B cell (primary cell): Measurements from ENCODE around the gene KLHL1. TPM values are rescaled to one million over a fixed set of nuclear protein-coding genes. Genes with fewer than 3 reads are reported as not detected.
"Not testable (repeated sequence)": the region's sequence is repeated elsewhere in the genome, so short reads cannot be mapped to it uniquely, and the experiment has no call there.

Experiments used
- ATAC-seq: fragments of 200-7000 bp; cut with Tn5 transposase; one replicate; pipeline ENCODE4 v1.10.0; 2021; ENCODE audit warnings: low read depth, mild to moderate bottlenecking, moderate number of reproducible peaks, moderate library complexity
- CTCF ChIA-PET: fragments of 350-600 bp; sonication (Branson Sonifier 250); formaldehyde crosslinking; loops from one replicate; lab custom pipeline; 2021; ENCODE audit warnings: antibody characterized with exemption, inconsistent platforms; lab: Charles Lee
- POLR2A ChIA-PET: fragments of 350-600 bp; sonication (Branson Sonifier 250); formaldehyde crosslinking; loops from one replicate; lab custom pipeline; 2021; ENCODE audit warnings: antibody characterized with exemption; lab: Charles Lee
- DNase-seq: peaks from one replicate; pipeline ENCODE4 v3.0.0; 2013
- H2AFZ ChIP-seq: 2 replicates; pipeline ENCODE4 v1.6.1; 2012; ENCODE audit warnings: mild to moderate bottlenecking, low read depth, low read length; ENCODE audit not compliant: insufficient read depth, poor library complexity, severe bottlenecking
- H3K27ac ChIP-seq, 2 donors: 1 replicate in 1 of 2; 2 replicates in 1 of 2; pipeline ENCODE4 v1.5.1; 2012 to 2013; ENCODE audit warnings: low read length in 2 of 2, mild to moderate bottlenecking in 2 of 2, moderate library complexity in 1 of 2
- H3K27me3 ChIP-seq, 4 experiments: fragments of 200-600 bp in 1 of 4; sonication (generic) in 1 of 4; replicated peaks in 1 of 4; 1 replicate in 2 of 4; 2 replicates in 2 of 4; pipeline versions ENCODE4 v1.6.1 to v1.7.0; 2013 to 2016; ENCODE audit warnings: low read length in 3 of 4, mild to moderate bottlenecking in 2 of 4, mixed read lengths in 1 of 4, moderate library complexity in 1 of 4; ENCODE audit not compliant: insufficient read depth in 4 of 4, control insufficient read depth in 3 of 4; ENCODE audit errors: control extremely low read depth in 1 of 4
- H3K36me3 ChIP-seq, 2 experiments: replicated peaks in 1 of 2; 1 replicate in 1 of 2; 2 replicates in 1 of 2; pipeline versions ENCODE4 v1.6.1 to v1.7.1; 2013; ENCODE audit warnings: low read length in 1 of 2; ENCODE audit not compliant: insufficient read depth in 2 of 2, control insufficient read depth in 1 of 2; ENCODE audit errors: control extremely low read depth in 1 of 2, extremely low read depth in 1 of 2
- H3K4me1 ChIP-seq, 2 donors: fragments of 200-600 bp in 1 of 2; sonication (generic) in 1 of 2; 1 replicate in 1 of 2; 2 replicates in 1 of 2; pipeline versions ENCODE4 v1.5.1 to v1.6.1; 2013 to 2017; ENCODE audit warnings: low read length in 2 of 2; ENCODE audit not compliant: control insufficient read depth in 2 of 2, insufficient read depth in 2 of 2
- H3K4me2 ChIP-seq: replicated peaks from 2 replicates; pipeline ENCODE3; 2012; ENCODE audit warnings: mild to moderate bottlenecking, low read depth, low read length; ENCODE audit not compliant: poor library complexity, severe bottlenecking
- H3K4me3 ChIP-seq, 5 experiments: fragments of 200-600 bp in 1 of 5; sonication (generic) in 1 of 5; 1 replicate in 3 of 5; 2 replicates in 2 of 5; pipeline versions ENCODE4 v1.5.1 to v1.7.0; 2011 to 2016; ENCODE audit warnings: low read length in 4 of 5, mild to moderate bottlenecking in 4 of 5, low read depth in 2 of 5, control low read depth in 1 of 5, moderate library complexity in 1 of 5; ENCODE audit not compliant: insufficient read depth in 1 of 5; ENCODE audit errors: control extremely low read depth in 1 of 5, extremely low read depth in 1 of 5
- H3K79me2 ChIP-seq: fragments of 200-600 bp; sonication (generic); one replicate; pipeline ENCODE4 v1.6.0; 2016; ENCODE audit warnings: low read length; ENCODE audit not compliant: control insufficient read depth, insufficient read depth
- H3K9ac ChIP-seq: fragments of 200-600 bp; sonication (generic); 2 replicates; pipeline ENCODE4 v1.6.1; 2017; ENCODE audit warnings: mild to moderate bottlenecking, low read length, moderate library complexity
- H3K9me3 ChIP-seq, 3 donors: one replicate each; pipeline versions ENCODE4 v1.6.1 to v1.7.1; 2013; ENCODE audit warnings: low read length in 2 of 3; ENCODE audit not compliant: control insufficient read depth in 2 of 3, insufficient read depth in 1 of 3; ENCODE audit errors: control extremely low read depth in 1 of 3
- H4K20me1 ChIP-seq: 2 replicates; pipeline ENCODE4 v1.6.0; 2012; ENCODE audit warnings: mild to moderate bottlenecking, low read length; ENCODE audit not compliant: insufficient read depth, control insufficient read depth, poor library complexity, severe bottlenecking
- H3K27ac Mint-ChIP-seq: one replicate; pipeline ENCODE4 v1.8.0; 2021; ENCODE audit warnings: mixed read lengths
- H3K27me3 Mint-ChIP-seq: one replicate; pipeline ENCODE4 v1.8.0; 2021; ENCODE audit warnings: mixed read lengths
- H3K4me1 Mint-ChIP-seq: one replicate; pipeline ENCODE4 v1.8.0; 2021; ENCODE audit warnings: mixed read lengths
- H3K4me3 Mint-ChIP-seq: one replicate; pipeline ENCODE4 v1.8.0; 2021; ENCODE audit warnings: mixed read lengths
- H3K9me3 Mint-ChIP-seq: one replicate; pipeline ENCODE4 v1.8.0; 2022; ENCODE audit warnings: mixed read lengths; ENCODE audit not compliant: insufficient read depth
- CTCF ChIP-seq: fragments of 200-600 bp; IDR thresholded peaks from one replicate; pipeline ENCODE4 v1.8.0; 2022; ENCODE audit warnings: antibody characterized with exemption, mild to moderate bottlenecking
- EZH2 ChIP-seq: IDR thresholded peaks from 2 replicates; pipeline ENCODE4 v1.6.1; 2012; ENCODE audit warnings: borderline replicate concordance, low read depth, mild to moderate bottlenecking, moderate library complexity, low read length; ENCODE audit not compliant: insufficient read depth, poor library complexity, severe bottlenecking
- WGBS: methylation state at CpG from one replicate; pipeline ENCODE4 v1.1.5; 2013; ENCODE audit warnings: missing lambda C conversion rate; ENCODE audit not compliant: insufficient coverage; 5-methylcytosine and 5-hydroxymethylcytosine counted together
- intact Hi-C: fragments of 100-400 bp; cut with micrococcal nuclease; formaldehyde crosslinking; loops from one replicate; pipeline ENCODE4 v1.10.0; 2022
- polyA minus RNA-seq: library from RNA; depleted of rRNA, polyadenylated mRNA; stranded (reverse); fragments of >200 nt; gene quantifications from 2 replicates; pipeline ENCODE4 v1.2.3, GENCODE V29; 2012
- polyA plus RNA-seq: library from polyadenylated mRNA; depleted of rRNA; stranded (reverse); fragments of >200 nt; gene quantifications from 2 replicates; pipeline ENCODE4 v1.2.3, GENCODE V29; 2012
- total RNA-seq, 2 donors: library from RNA; stranded (reverse); fragments of 120-200 nt in 1 of 2; gene quantifications; 1 replicate in 1 of 2; 2 replicates in 1 of 2; pipeline versions ENCODE4 v1.2.3 to v1.2.4, GENCODE V29; 2013 to 2022

KLHL1 gene
- total RNA-seq (not detected in 2 replicates), polyA plus RNA-seq (not detected in 2 replicates), polyA minus RNA-seq (not detected in 2 replicates)
- not detected for total RNA-seq (2013)

GRCh38 chr13:70108356-70109105, at the start of gene KLHL1:
Gene KLHL1, minus strand, starts transcription at chr13:70108452. Its CDS starts 753 bp downstream, at chr13:70107699.
- H3K4me3 ChIP-seq = no peak within 1 kb of the TSS
- H3K9ac ChIP-seq = no peak within 1 kb of the TSS
- H3K9me3 Mint-ChIP-seq = no peaks in the 10 kb centered on the region
- intact Hi-C loops = no loop called here
- H3K27ac ChIP-seq = no peak within 1 kb of the TSS
- CTCF ChIA-PET = no interaction called here
- ATAC-seq (no peak), DNase-seq (no peak)
- no peaks in the 10 kb centered on the region for H3K27me3 ChIP-seq
- no peaks in the 10 kb centered on the region for H3K36me3 ChIP-seq
- peaks cover 0 to 11% (median 0%) of the 10 kb centered on the region in 3 donors for H3K9me3 ChIP-seq
- POLR2A ChIA-PET = no interaction called here
- no peak within 1 kb of the TSS for H3K4me2 ChIP-seq
- no peak within 1 kb of the TSS for H3K4me3 Mint-ChIP-seq
- H4K20me1 ChIP-seq = no peaks in the 10 kb centered on the region
- no peaks in the 10 kb centered on the region for H3K4me1 ChIP-seq
- no peaks in the 10 kb centered on the region for H3K79me2 ChIP-seq
- no peak for TF ChIP-seq CTCF
- no peak for TF ChIP-seq EZH2
- H3K27me3 Mint-ChIP-seq = no peaks in the 10 kb centered on the region
- H3K4me1 Mint-ChIP-seq = no peaks in the 10 kb centered on the region
- whole genome bisulfite sequencing = 94% methylated on average over 8 of the region's 18 CpGs
- no peak within 1 kb of the TSS for H3K27ac Mint-ChIP-seq
- H2AFZ ChIP-seq = no peak within 1 kb of the TSS

- H2AFZ ChIP-seq, H3K4me1 Mint-ChIP-seq, intact Hi-C loops, ATAC-seq, H3K4me1 ChIP-seq, H3K27me3 ChIP-seq, H3K9me3 Mint-ChIP-seq, POLR2A ChIA-PET, H3K4me3 Mint-ChIP-seq, H3K27ac ChIP-seq, H4K20me1 ChIP-seq, CTCF ChIA-PET, H3K79me2 ChIP-seq, H3K4me2 ChIP-seq, H3K36me3 ChIP-seq, H3K27me3 Mint-ChIP-seq, DNase-seq, H3K4me3 ChIP-seq, H3K9me3 ChIP-seq, H3K27ac Mint-ChIP-seq, H3K9ac ChIP-seq: not testable (repeated sequence)
- 100% methylated on average over 1 of the region's 12 CpGs for WGBS
Measured at GRCh38 chr13:70142658-70143057, 34.4 kb upstream of the KLHL1 start.
